Effector memory CD4-positive, alpha-beta T cell (primary cell): ENCODE data around the gene KCNK4.

Experiments used
- DNase-seq, 3 donors: peaks; one replicate each; pipeline ENCODE4 v3.0.0-alpha.2; 2020
- H3K27ac ChIP-seq: 2 replicates; pipeline ENCODE4 v1.7.0; 2013; ENCODE audit warnings: mild to moderate bottlenecking, low read length, moderate library complexity; ENCODE audit not compliant: insufficient read depth, poor library complexity, severe bottlenecking
- H3K27me3 ChIP-seq: replicated peaks from 2 replicates; pipeline ENCODE4 v1.7.0; 2013; ENCODE audit warnings: mild to moderate bottlenecking, low read length; ENCODE audit not compliant: insufficient read depth, control insufficient read depth, poor library complexity, severe bottlenecking
- H3K36me3 ChIP-seq: 2 replicates; pipeline ENCODE4 v1.7.0; 2013; ENCODE audit warnings: mild to moderate bottlenecking, low read length, moderate library complexity; ENCODE audit not compliant: control insufficient read depth, insufficient read depth
- H3K4me1 ChIP-seq: 2 replicates; pipeline ENCODE4 v1.7.0; 2013; ENCODE audit warnings: low read length, mild to moderate bottlenecking; ENCODE audit not compliant: control insufficient read depth, insufficient read depth, poor library complexity, severe bottlenecking
- H3K4me3 ChIP-seq: 2 replicates; pipeline ENCODE4 v1.7.0; 2013; ENCODE audit warnings: low read length, low read depth, mild to moderate bottlenecking; ENCODE audit not compliant: insufficient read depth, poor library complexity, severe bottlenecking
- H3K9me3 ChIP-seq: 2 replicates; pipeline ENCODE4 v1.7.0; 2013; ENCODE audit warnings: mild to moderate bottlenecking, low read length, moderate library complexity; ENCODE audit not compliant: control insufficient read depth

The KCNK4 gene

GRCh38 chr11:64284048-64284961 is 6.8 kb upstream of the KCNK4 start, which contains the start of gene BAD:
TSS of gene BAD (minus strand) at chr11:64284665. CDS start at chr11:64284368, 297 bp downstream.
- H3K36me3 ChIP-seq: peaks cover 6% of the 10 kb centered on the region
- peaks cover 14% of the 10 kb centered on the region for H3K4me1 ChIP-seq
- H3K4me3 ChIP-seq: peak within 1 kb of the TSS; percentile 92
- H3K9me3 ChIP-seq: no peaks in the 10 kb centered on the region
- peak within 1 kb of the TSS; percentile 100 for H3K27ac ChIP-seq
- peak; percentile 90 to 93 (median 90) for DNase-seq
- H3K27me3 ChIP-seq: no peaks in the 10 kb centered on the region

GRCh38 chr11:64284962-64285884 is 5.9 kb upstream of the KCNK4 start, which contains the start of gene GPR137:
TSS of gene GPR137 (plus strand) at chr11:64285848. CDS start at chr11:64286525, 677 bp downstream.
- Histone ChIP-seq H3K27me3 (no peaks in the 10 kb centered on the region), H3K36me3 (peaks cover 6% of the 10 kb centered on the region), H3K9me3 (no peaks in the 10 kb centered on the region), H3K27ac (peak within 1 kb of the TSS; percentile 100), H3K4me3 (peak within 1 kb of the TSS; percentile 92), H3K4me1 (peaks cover 14% of the 10 kb centered on the region)
- peak; percentile 82 to 87 (median 86) for DNase-seq

- H3K4me3 ChIP-seq: peak overlapping the region; percentile 92
These were observed 5.0 kb upstream of the KCNK4 start for GRCh38 chr11:64285885-64286800.

GRCh38 chr11:64286801-64287159 is 4.3 kb upstream of the KCNK4 start:
- Histone ChIP-seq H3K9me3 (no peaks in the 10 kb centered on the region), H3K4me1 (peaks cover 19% of the 10 kb centered on the region), H3K4me3 (no peak overlapping the region), H3K36me3 (peaks cover 6% of the 10 kb centered on the region), H3K27me3 (peaks cover 13% of the 10 kb centered on the region), H3K27ac (no peak overlapping the region)
- no peak for DNase-seq

More at GRCh38 chr11:64285885-64286800, 5.0 kb upstream of the KCNK4 start:
- H3K27ac ChIP-seq: peak overlapping the region; percentile 100
- no peak for DNase-seq
- peaks cover 8% of the 10 kb centered on the region for H3K27me3 ChIP-seq
- peaks cover 6% of the 10 kb centered on the region for H3K36me3 ChIP-seq
- H3K9me3 ChIP-seq: no peaks in the 10 kb centered on the region
- peaks cover 16% of the 10 kb centered on the region for H3K4me1 ChIP-seq

- Histone ChIP-seq H3K27me3 (peaks cover 24% of the 10 kb centered on the region), H3K4me3 (no peak overlapping the region), H3K36me3 (no peaks in the 10 kb centered on the region), H3K4me1 (peaks cover 25% of the 10 kb centered on the region), H3K27ac (no peak overlapping the region), H3K9me3 (no peaks in the 10 kb centered on the region)
- no peak for DNase-seq
These were observed 3.3 kb upstream of the KCNK4 start for GRCh38 chr11:64287676-64288352.

GRCh38 chr11:64288353-64288750 is 2.8 kb upstream of the KCNK4 start:
- H3K4me3 ChIP-seq: no peak overlapping the region
- DNase-seq: no peak
- no peak overlapping the region for H3K27ac ChIP-seq
- no peaks in the 10 kb centered on the region for H3K36me3 ChIP-seq
- H3K9me3 ChIP-seq: no peaks in the 10 kb centered on the region
- peaks cover 29% of the 10 kb centered on the region for H3K27me3 ChIP-seq
- H3K4me1 ChIP-seq: peaks cover 25% of the 10 kb centered on the region

GRCh38 chr11:64289002-64289564 is 2.0 kb upstream of the KCNK4 start:
- H3K27me3 ChIP-seq: peaks cover 29% of the 10 kb centered on the region
- H3K27ac ChIP-seq: no peak overlapping the region
- H3K4me3 ChIP-seq: no peak overlapping the region
- H3K4me1 ChIP-seq: peaks cover 20% of the 10 kb centered on the region
- DNase-seq: no peak
- H3K9me3 ChIP-seq: no peaks in the 10 kb centered on the region
- H3K36me3 ChIP-seq: no peaks in the 10 kb centered on the region

- H3K27ac ChIP-seq: no peak overlapping the region
- no peaks in the 10 kb centered on the region for H3K36me3 ChIP-seq
- H3K9me3 ChIP-seq: no peaks in the 10 kb centered on the region
- peaks cover 17% of the 10 kb centered on the region for H3K4me1 ChIP-seq
- H3K27me3 ChIP-seq: peaks cover 33% of the 10 kb centered on the region
- no peak for DNase-seq
- no peak overlapping the region for H3K4me3 ChIP-seq
These were observed 495 bp upstream of the KCNK4 start for GRCh38 chr11:64290352-64291261.
